ENCODE results near the gene KLHL29.
"Not testable (repeated sequence)": the region's sequence is repeated elsewhere in the genome, so short reads cannot be mapped to it uniquely, and the experiment has no call there.

The KLHL29 gene

GRCh38 chr2:23373666-23374065 lies 11.3 kb upstream of the KLHL29 start:
- no peak for DNase-seq

GRCh38 chr2:23375448-23375847 lies 9.5 kb upstream of the KLHL29 start:
- no peak for DNase-seq

- no peak for DNase-seq
Observed at GRCh38 chr2:23376075-23376474, 8.9 kb upstream of the KLHL29 start.

GRCh38 chr2:23376972-23377371 lies 8.0 kb upstream of the KLHL29 start:
- DNase-seq: no peak

GRCh38 chr2:23377771-23378170 lies 7.2 kb upstream of the KLHL29 start:
- DNase-seq: no peak

- DNase-seq: no peak
Observed at GRCh38 chr2:23378496-23378895, 6.5 kb upstream of the KLHL29 start.

- no peak for DNase-seq
Observed at GRCh38 chr2:23379220-23379695, 5.7 kb upstream of the KLHL29 start.

- no peak for DNase-seq
Observed at GRCh38 chr2:23380562-23381065, 4.4 kb upstream of the KLHL29 start.

GRCh38 chr2:23381084-23381483 lies 3.9 kb upstream of the KLHL29 start:
- DNase-seq: peak; percentile 70

GRCh38 chr2:23381485-23381884 lies 3.5 kb upstream of the KLHL29 start:
- no peak for DNase-seq

- no peak for DNase-seq
Observed at GRCh38 chr2:23383100-23383499, 1.9 kb upstream of the KLHL29 start.

- no peak for DNase-seq
Observed at GRCh38 chr2:23385351-23385747, 370 bp downstream of the KLHL29 start.

GRCh38 chr2:23385748-23386338 lies 864 bp downstream of the KLHL29 start:
- DNase-seq: no peak

- DNase-seq: no peak
Observed at GRCh38 chr2:23386339-23387220, 1.6 kb downstream of the KLHL29 start.

- no peak for DNase-seq
Observed at GRCh38 chr2:23387221-23387550, 2.2 kb downstream of the KLHL29 start.

- no peak for DNase-seq
Observed at GRCh38 chr2:23387845-23388244, 2.9 kb downstream of the KLHL29 start.

- no peak for DNase-seq
Observed at GRCh38 chr2:23388294-23388693, 3.3 kb downstream of the KLHL29 start.

- DNase-seq: no peak
Observed at GRCh38 chr2:23388756-23389514, 4.0 kb downstream of the KLHL29 start.

GRCh38 chr2:23390152-23390551 lies 5.2 kb downstream of the KLHL29 start:
- no peak for DNase-seq

GRCh38 chr2:23391237-23391736 lies 6.3 kb downstream of the KLHL29 start:
- DNase-seq: not testable (repeated sequence)

- no peak for DNase-seq
Observed at GRCh38 chr2:23393722-23394121, 8.7 kb downstream of the KLHL29 start.

GRCh38 chr2:23394700-23395099 lies 9.7 kb downstream of the KLHL29 start:
- DNase-seq: no peak

GRCh38 chr2:23397478-23397877 lies 12.5 kb downstream of the KLHL29 start:
- DNase-seq: no peak

All from NCI-H1694 treated with DMSO at 0.1 percent for 48 hours (cell line).